ENCODE results near the gene UNC5A.

DNA sequence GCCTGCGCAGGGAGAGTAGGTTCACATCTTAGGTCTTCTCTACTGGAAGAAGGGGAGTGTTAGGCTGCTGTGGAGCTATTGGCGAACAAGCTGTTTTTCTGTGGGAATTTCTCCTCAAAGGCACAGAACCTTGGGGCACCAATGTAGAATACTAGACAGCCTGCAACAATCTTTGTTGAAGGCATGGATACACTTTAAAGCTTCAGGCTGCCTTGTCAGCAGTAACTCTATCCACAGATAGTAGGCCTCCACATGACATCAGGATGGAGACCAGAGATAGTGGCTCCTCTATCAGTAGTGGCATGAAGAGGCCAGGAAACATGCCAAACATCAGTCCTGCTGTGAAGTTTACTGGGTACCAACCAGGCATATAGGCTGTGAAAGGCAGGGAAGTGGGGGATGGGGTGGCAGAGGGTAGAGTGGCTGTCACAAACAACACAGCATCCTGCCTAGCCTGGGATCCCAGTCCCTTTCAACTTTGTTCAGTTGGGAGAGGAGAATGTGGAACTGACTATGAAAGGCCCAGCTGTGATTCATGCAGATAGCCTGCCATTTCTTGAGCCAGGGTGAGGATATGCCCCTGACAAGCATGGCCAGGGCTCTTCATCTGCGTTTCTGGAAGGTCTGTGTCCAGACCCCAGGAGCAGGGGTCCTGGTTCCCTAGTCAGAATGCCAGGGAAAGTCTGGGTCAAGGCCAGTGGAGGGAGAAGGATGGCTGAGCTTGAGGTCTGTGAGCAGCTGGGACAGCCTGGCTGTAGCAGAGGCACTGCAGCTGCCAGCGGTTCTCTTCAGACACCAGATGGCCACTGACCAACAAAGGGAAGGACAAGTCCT is 89.8 kb downstream of the UNC5A start:
- TF ChIP-seq CTCF (IDR thresholded peaks at IDR 0.05), result no peak
- TF ChIP-seq POLR2A (IDR thresholded peaks at IDR 0.05), result no peak
